K562 (cell line): ENCODE measurements around the gene IRF6. TPM values are rescaled to one million over a fixed set of nuclear protein-coding genes. Genes with fewer than 3 reads are reported as not detected.

Source experiments
- ASH1L ChIP-seq: fragments of 450-650 bp; IDR thresholded peaks from 2 replicates; pipeline ENCODE4 v1.6.1; 2018; ENCODE audit warnings: borderline replicate concordance, mild to moderate bottlenecking, low read depth; ENCODE audit not compliant: partially characterized antibody
- ATF7 ChIP-seq: fragments of 450-650 bp; IDR thresholded peaks from 2 replicates; pipeline ENCODE4 v1.7.1; 2014; ENCODE audit warnings: mild to moderate bottlenecking, moderate library complexity
- CBFA2T2 ChIP-seq: fragments of 450-650 bp; conservative IDR thresholded peaks from 2 replicates; pipeline ENCODE4 v1.6.1; 2017; ENCODE audit warnings: mild to moderate bottlenecking
- CREM ChIP-seq: IDR thresholded peaks from 2 replicates; pipeline ENCODE4 v1.6.1; 2014; ENCODE audit warnings: antibody characterized with exemption, low read depth
- FOXM1 ChIP-seq, 2 experiments: fragments of 450-650 bp in 1 of 2; sonication (generic) in 1 of 2; formaldehyde crosslinking in 1 of 2; IDR thresholded peaks; 2 replicates each; pipeline versions ENCODE4 v1.6.1 to v1.9.0; 2017 to 2022; ENCODE audit warnings: low read depth in 2 of 2, mild to moderate bottlenecking in 2 of 2, missing genetic modification reagents in 1 of 2, moderate library complexity in 1 of 2
- KLF10 ChIP-seq: fragments of 250-450 bp; sonication (Bioruptor Pico); IDR thresholded peaks from 2 replicates; pipeline ENCODE4 v1.6.1; 2021; ENCODE audit warnings: matching md5 sums
- NFATC3 ChIP-seq: fragments of 450-650 bp; IDR thresholded peaks from 2 replicates; pipeline ENCODE4 v1.6.1; 2017; ENCODE audit warnings: mild to moderate bottlenecking
- NONO ChIP-seq, 2 experiments: fragments of 200-400 bp in 1 of 2; fragments of 450-650 bp in 1 of 2; formaldehyde crosslinking in 1 of 2; IDR thresholded peaks; 2 replicates each; pipeline ENCODE4 v1.6.1; 2017; ENCODE audit warnings: low read depth in 2 of 2, mild to moderate bottlenecking in 2 of 2, moderate library complexity in 2 of 2, low read length in 1 of 2
- POLR3G ChIP-seq: IDR thresholded peaks from 2 replicates; pipeline ENCODE4 v1.6.1; 2011; ENCODE audit not compliant: insufficient read length, insufficient replicate concordance; ENCODE audit errors: extremely low read depth
- PTTG1 ChIP-seq: fragments of 450-650 bp; IDR thresholded peaks from 2 replicates; pipeline ENCODE4 v1.6.1; 2016; ENCODE audit warnings: low read depth, mild to moderate bottlenecking, missing genetic modification characterization, missing compliant biosample characterization
- RCOR1 ChIP-seq, 2 experiments: IDR thresholded peaks; 2 replicates each; pipeline ENCODE4 v1.6.1; 2012; ENCODE audit warnings: low read depth in 2 of 2, low read length in 2 of 2, borderline replicate concordance in 1 of 2, improper control_type of control experiment in 1 of 2
- SMARCC2 ChIP-seq: fragments of 450-650 bp; IDR thresholded peaks from 2 replicates; pipeline ENCODE4 v1.6.1; 2017; ENCODE audit warnings: antibody characterized with exemption, moderate library complexity, mild to moderate bottlenecking, low read depth
- SP1 ChIP-seq: sonication (generic); formaldehyde crosslinking; IDR thresholded peaks from 2 replicates; pipeline ENCODE4 v1.8.1; 2022; ENCODE audit warnings: mild to moderate bottlenecking, missing genetic modification reagents
- TEAD2 ChIP-seq: fragments of 450-650 bp; IDR thresholded peaks from 2 replicates; pipeline ENCODE4 v1.6.1; 2016; ENCODE audit warnings: missing genetic modification characterization, control low read depth, missing compliant biosample characterization
- TFAP4 ChIP-seq: sonication (generic); formaldehyde crosslinking; IDR thresholded peaks from 2 replicates; pipeline ENCODE4 v1.8.0; 2022; ENCODE audit warnings: missing genetic modification reagents, mild to moderate bottlenecking, moderate library complexity, borderline replicate concordance
- TRIM25 ChIP-seq: fragments of 450-650 bp; IDR thresholded peaks from 2 replicates; pipeline ENCODE4 v1.7.0; 2016; ENCODE audit warnings: borderline replicate concordance
- ZFP36 ChIP-seq: fragments of 150-350 bp; IDR thresholded peaks from 2 replicates; pipeline ENCODE4 v1.6.1; 2018; ENCODE audit warnings: low read length, low read depth; ENCODE audit not compliant: partially characterized antibody
- ZNF431 ChIP-seq: sonication (generic); formaldehyde crosslinking; IDR thresholded peaks from 2 replicates; pipeline ENCODE4 v1.8.0; 2022; ENCODE audit warnings: mild to moderate bottlenecking, missing genetic modification reagents
- ZNF436 ChIP-seq: fragments of 250-450, 450-650 bp; sonication (Bioruptor Pico); formaldehyde crosslinking; IDR thresholded peaks from 2 replicates; pipeline ENCODE4 v1.7.0; 2020; ENCODE audit warnings: mild to moderate bottlenecking
- ZNF584 ChIP-seq: fragments of 200-800 bp; sonication (Bioruptor generic); IDR thresholded peaks from 2 replicates; pipeline ENCODE4 v1.6.1; 2016; ENCODE audit warnings: low read depth, mild to moderate bottlenecking, missing genetic modification characterization, missing compliant biosample characterization
- ZNF778 ChIP-seq: fragments of 450-650 bp; formaldehyde crosslinking; IDR thresholded peaks from 2 replicates; pipeline ENCODE4 v1.4.0; 2020; ENCODE audit warnings: mild to moderate bottlenecking, moderate library complexity
- ZSCAN32 ChIP-seq: fragments of 450-650 bp; formaldehyde crosslinking; IDR thresholded peaks from 2 replicates; pipeline ENCODE4 v1.4.0; 2020; ENCODE audit warnings: mild to moderate bottlenecking, moderate library complexity
- polyA plus RNA-seq, 8 experiments: library from polyadenylated mRNA; depleted of rRNA in 4 of 8; stranded (reverse) in 5 of 8; unstranded in 3 of 8; fragments of >200 nt; fragmentation: Nextera tagmentation in 2 of 8; fragmentation: Illumina TruSeq in 1 of 8; extraction: Ambion mirVana in 2 of 8; extraction: Trizol in 1 of 8; gene quantifications; 2 replicates each; pipeline versions ENCODE4 v1.2.1 to v1.2.3, GENCODE V29; 2011 to 2014; ENCODE audit warnings: inconsistent platforms in 1 of 8, missing spikeins in 1 of 8
- total RNA-seq, 7 experiments: library from RNA; depleted of rRNA in 6 of 7; stranded (reverse); fragments of >200 nt in 6 of 7; fragmentation: Illumina TruSeq in 2 of 7; extraction: Trizol in 2 of 7; gene quantifications; 2 replicates each; pipeline versions ENCODE4 v1.2.1 to v1.2.3, GENCODE V29; 2011 to 2021; ENCODE audit warnings: low replicate concordance in 1 of 7
- TF ChIP-seq, protein P1 (sequence below): fragments of 250-450 bp; sonication (Bioruptor Pico); IDR thresholded peaks from 2 replicates; pipeline ENCODE4 v1.5.0; 2021

The IRF6 gene
- total and polyA plus RNA-seq, 9 of the 15 experiments (the other 6 are each of a cell fraction or from before 2014, with no cell fraction given) = 0.03 to 0.65 (median 0.17) TPM

GRCh38 chr1:209850342-209850979, 44.5 kb upstream of the IRF6 start (continued):
- no peak for TF ChIP-seq FOXM1 (IDR thresholded peaks at IDR 0.05; ENCODE audit: low read depth)
- no peak for TF ChIP-seq FOXM1 (CRISPR knock-in tag; IDR thresholded peaks at IDR 0.05; ENCODE audit: low read depth)
- peak; percentile 59 for TF ChIP-seq CREM
- no peak for TF ChIP-seq ASH1L
- no peak for TF ChIP-seq ZNF431 (CRISPR knock-in tag)
- peak; percentile 68 for TF ChIP-seq ATF7
- TF ChIP-seq ZNF778 (CRISPR knock-in tag) = no peak
- no peak for TF ChIP-seq POLR3G
- no peak for TF ChIP-seq PTTG1 (tag)
- TF ChIP-seq TRIM25 = no peak
- TF ChIP-seq NFATC3 = no peak
- TF ChIP-seq ZSCAN32 (CRISPR knock-in tag) = no peak
- TF ChIP-seq ZNF584 = no peak
- TF ChIP-seq, protein P1, sequence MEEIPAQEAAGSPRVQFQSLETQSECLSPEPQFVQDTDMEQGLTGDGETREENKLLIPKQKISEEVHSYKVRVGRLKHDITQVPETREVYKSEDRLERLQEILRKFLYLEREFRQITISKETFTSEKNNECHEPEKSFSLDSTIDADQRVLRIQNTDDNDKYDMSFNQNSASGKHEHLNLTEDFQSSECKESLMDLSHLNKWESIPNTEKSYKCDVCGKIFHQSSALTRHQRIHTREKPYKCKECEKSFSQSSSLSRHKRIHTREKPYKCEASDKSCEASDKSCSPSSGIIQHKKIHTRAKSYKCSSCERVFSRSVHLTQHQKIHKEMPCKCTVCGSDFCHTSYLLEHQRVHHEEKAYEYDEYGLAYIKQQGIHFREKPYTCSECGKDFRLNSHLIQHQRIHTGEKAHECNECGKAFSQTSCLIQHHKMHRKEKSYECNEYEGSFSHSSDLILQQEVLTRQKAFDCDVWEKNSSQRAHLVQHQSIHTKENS (CRISPR knock-in tag) = no peak
- TF ChIP-seq TFAP4 (CRISPR knock-in tag) = no peak
- TF ChIP-seq KLF10 = no peak
- TF ChIP-seq ZNF436 (CRISPR knock-in tag) = no peak
- no peak for TF ChIP-seq SP1 (CRISPR knock-in tag)
- TF ChIP-seq ZFP36 = no peak
- no peak for TF ChIP-seq TEAD2 (tag)
- peak in 1 of 2 experiments; percentile 29; a peak in 1 of 4 replicates for TF ChIP-seq RCOR1 (IDR thresholded peaks at IDR 0.05; ENCODE audit: borderline replicate concordance in 1 of 2, low read depth in 2 of 2, low read length in 2 of 2)
- TF ChIP-seq SMARCC2 = no peak
- no peak for TF ChIP-seq CBFA2T2
- TF ChIP-seq NONO (IDR thresholded peaks at IDR 0.05; ENCODE audit: low read depth in 2 of 2, low read length in 1 of 2) = no peak
